Stimulated activated effector memory CD8-positive, alpha-beta T cell treated with anti-CD3 and anti-CD28 coated beads, Interleukin-12 subunit alpha, Interleukin-12 subunit beta, amount 100 ng/mL, for 72 hours (primary cell): ENCODE results near the gene ZNF219.
A peak's percentile ranks its signal among the peaks of the same experiment; 100 is the strongest.

Experiments
- ATAC-seq: fragments of 150-1000 bp; cut with Tn5 transposase; 2 replicates; pipeline ENCODE4 v1.10.0; 2021
- DNase-seq, 2 donors: peaks; one replicate each; pipeline ENCODE4 v3.0.0; 2021 to 2022; ENCODE audit warnings: low spot score in 2 of 2
- H3K27ac Mint-ChIP-seq: one replicate; pipeline ENCODE4 v1.8.0; 2022; ENCODE audit warnings: mild to moderate bottlenecking, mixed read lengths
- H3K36me3 Mint-ChIP-seq: one replicate; pipeline ENCODE4 v1.8.0; 2022; ENCODE audit warnings: mild to moderate bottlenecking, mixed read lengths
- H3K4me1 Mint-ChIP-seq: one replicate; pipeline ENCODE4 v1.8.0; 2022; ENCODE audit warnings: mixed read lengths
- H3K4me3 Mint-ChIP-seq: one replicate; pipeline ENCODE4 v1.8.0; 2022; ENCODE audit warnings: mild to moderate bottlenecking, mixed read lengths
- H3K9me3 Mint-ChIP-seq: one replicate; pipeline ENCODE4 v1.8.0; 2022; ENCODE audit warnings: mixed read lengths

The ZNF219 gene

GRCh38 chr14:21098076-21098891 is at the start of gene ZNF219:
Gene ZNF219 (minus strand): TSS chr14:21098655. CDS start chr14:21093591, 5,064 bp downstream.
- H3K4me1 Mint-ChIP-seq: peaks cover 33% of the 10 kb centered on the region

GRCh38 chr14:21145437-21145836 is 47.0 kb upstream of the ZNF219 start:
- H3K9me3 Mint-ChIP-seq: peaks cover 12% of the 10 kb centered on the region
- H3K4me1 Mint-ChIP-seq: no peaks in the 10 kb centered on the region
- no peak overlapping the region for H3K27ac Mint-ChIP-seq
- H3K36me3 Mint-ChIP-seq: no peaks in the 10 kb centered on the region
- ATAC-seq (no peak), DNase-seq (no peak)
- H3K4me3 Mint-ChIP-seq: no peak overlapping the region

More at GRCh38 chr14:21098076-21098891, at the start of gene ZNF219:
- Mint-ChIP-seq H3K27ac (peak within 1 kb of the TSS; percentile 92), H3K4me3 (peak within 1 kb of the TSS; percentile 77), H3K36me3 (peaks cover 7% of the 10 kb centered on the region), H3K9me3 (no peaks in the 10 kb centered on the region)
- DNase-seq (no peak), ATAC-seq (peak; percentile 46)

- no peaks in the 10 kb centered on the region for H3K4me1 Mint-ChIP-seq
- H3K4me3 Mint-ChIP-seq: no peak overlapping the region
- ATAC-seq (no peak), DNase-seq (no peak)
- peaks cover 12% of the 10 kb centered on the region for H3K9me3 Mint-ChIP-seq
- H3K36me3 Mint-ChIP-seq: no peaks in the 10 kb centered on the region
- no peak overlapping the region for H3K27ac Mint-ChIP-seq
These were observed 43.9 kb upstream of the ZNF219 start for GRCh38 chr14:21142357-21142756.

- Mint-ChIP-seq H3K4me1 (no peaks in the 10 kb centered on the region), H3K9me3 (no peaks in the 10 kb centered on the region), H3K36me3 (no peaks in the 10 kb centered on the region), H3K27ac (no peak overlapping the region), H3K4me3 (no peak overlapping the region)
- DNase-seq (no peak), ATAC-seq (no peak)
These were observed 37.6 kb upstream of the ZNF219 start for GRCh38 chr14:21136024-21136423.

GRCh38 chr14:21133901-21134300 is 35.4 kb upstream of the ZNF219 start:
- Mint-ChIP-seq H3K4me3 (no peak overlapping the region), H3K9me3 (no peaks in the 10 kb centered on the region)

DNA sequence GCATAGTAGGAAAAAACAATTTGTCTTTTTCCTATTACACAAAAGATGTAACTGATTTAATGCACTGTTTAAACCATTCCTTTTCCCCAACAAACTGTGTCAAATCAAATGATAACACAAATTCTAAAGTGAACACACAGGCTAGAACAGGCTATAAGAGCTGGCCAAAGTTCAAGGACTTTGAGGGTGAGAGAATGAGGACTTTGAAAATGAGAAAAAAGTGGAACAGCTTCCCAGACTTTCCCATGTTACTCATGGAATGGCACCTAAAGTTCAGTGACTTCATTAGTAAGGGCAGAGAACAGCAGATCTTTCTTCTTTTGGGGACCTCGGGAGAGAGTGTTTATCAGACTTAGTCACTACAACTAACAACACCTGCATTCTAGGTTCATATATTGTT is 25.0 kb upstream of the ZNF219 start:
- no peaks in the 10 kb centered on the region for H3K36me3 Mint-ChIP-seq
- H3K27ac Mint-ChIP-seq: no peak overlapping the region
- H3K4me3 Mint-ChIP-seq: no peak overlapping the region
- DNase-seq (no peak), ATAC-seq (no peak)
- peaks cover 7% of the 10 kb centered on the region for H3K4me1 Mint-ChIP-seq
- H3K9me3 Mint-ChIP-seq: peaks cover 3% of the 10 kb centered on the region

More at GRCh38 chr14:21133901-21134300, 35.4 kb upstream of the ZNF219 start:
- DNase-seq (no peak), ATAC-seq (no peak)
- no peaks in the 10 kb centered on the region for H3K4me1 Mint-ChIP-seq
- H3K27ac Mint-ChIP-seq: no peak overlapping the region
- no peaks in the 10 kb centered on the region for H3K36me3 Mint-ChIP-seq

- H3K36me3 Mint-ChIP-seq: no peaks in the 10 kb centered on the region
- no peak overlapping the region for H3K4me3 Mint-ChIP-seq
- H3K27ac Mint-ChIP-seq: no peak overlapping the region
- peaks cover 7% of the 10 kb centered on the region for H3K4me1 Mint-ChIP-seq
- peaks cover 3% of the 10 kb centered on the region for H3K9me3 Mint-ChIP-seq
- ATAC-seq (peak; percentile 24), DNase-seq (no peak)
These were observed 22.7 kb upstream of the ZNF219 start for GRCh38 chr14:21121122-21121521.

DNA sequence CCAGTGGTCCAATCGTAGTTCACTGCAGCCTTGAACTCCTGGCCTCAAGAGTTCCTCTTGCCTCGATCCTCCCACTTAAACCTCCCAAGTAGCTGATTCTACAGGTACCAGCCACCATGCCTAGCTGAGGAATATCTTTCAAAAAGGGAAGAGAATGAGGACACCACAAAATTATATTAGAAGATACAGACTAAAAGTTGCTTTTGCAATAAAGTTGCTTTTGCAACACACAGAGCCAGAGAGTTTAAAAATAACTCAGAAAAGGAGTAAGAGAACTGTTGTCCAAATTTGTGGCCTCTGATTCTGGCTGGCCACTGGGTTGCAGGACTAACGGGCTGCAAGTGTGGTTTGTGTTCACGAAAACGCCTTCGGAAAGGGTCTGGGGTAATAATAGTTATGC is 22.2 kb upstream of the ZNF219 start:
- Mint-ChIP-seq H3K4me3 (no peak overlapping the region), H3K36me3 (no peaks in the 10 kb centered on the region), H3K4me1 (peaks cover 7% of the 10 kb centered on the region), H3K9me3 (peaks cover 3% of the 10 kb centered on the region), H3K27ac (no peak overlapping the region)
- DNase-seq (no peak), ATAC-seq (no peak)

DNA sequence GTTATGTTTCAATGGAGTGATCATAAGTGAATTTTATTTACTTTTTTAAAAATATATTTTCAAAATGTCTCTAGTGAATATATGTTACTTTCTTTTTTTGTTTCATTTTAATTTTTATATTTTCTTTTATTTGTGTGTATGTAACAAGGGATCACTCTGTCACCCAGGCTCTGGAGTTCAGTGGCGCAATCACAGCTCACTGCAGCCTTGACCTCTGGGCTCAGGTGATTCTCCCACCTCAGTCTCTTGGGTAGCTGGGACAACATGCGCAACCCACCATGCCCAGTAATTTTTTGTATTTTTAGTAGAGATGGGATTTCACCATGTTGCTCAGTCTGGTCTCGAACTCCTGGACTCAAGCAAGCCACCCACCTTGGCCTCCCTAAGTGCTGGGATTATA is 20.5 kb upstream of the ZNF219 start:
- ATAC-seq (no peak), DNase-seq (no peak)
- Mint-ChIP-seq H3K4me1 (peaks cover 7% of the 10 kb centered on the region), H3K4me3 (no peak overlapping the region), H3K27ac (no peak overlapping the region), H3K36me3 (no peaks in the 10 kb centered on the region), H3K9me3 (no peaks in the 10 kb centered on the region)

DNA sequence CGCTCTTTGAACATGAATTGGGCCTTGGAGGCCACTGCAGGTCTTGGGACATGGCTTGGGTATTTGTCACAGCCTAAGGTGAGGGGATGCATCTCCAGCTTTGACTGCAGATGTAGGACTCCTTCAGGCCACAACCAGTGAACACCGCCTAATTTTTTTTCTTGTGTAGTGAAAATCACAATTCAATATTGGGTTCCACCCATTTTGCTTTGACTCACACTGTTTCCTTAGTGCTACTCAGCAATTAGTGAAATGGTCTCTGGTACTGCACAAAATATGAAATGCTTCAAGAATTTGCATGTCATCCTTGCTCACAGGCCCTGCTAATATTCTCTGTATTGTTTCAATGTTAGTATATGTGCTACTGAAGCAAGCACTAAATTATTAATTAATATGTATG is 14.9 kb upstream of the ZNF219 start:
- ATAC-seq: no peak
- H3K4me1 Mint-ChIP-seq: peaks cover 12% of the 10 kb centered on the region
- H3K4me3 Mint-ChIP-seq: no peak overlapping the region
- no peaks in the 10 kb centered on the region for H3K9me3 Mint-ChIP-seq
- no peak overlapping the region for H3K27ac Mint-ChIP-seq
- no peak for DNase-seq
- H3K36me3 Mint-ChIP-seq: no peaks in the 10 kb centered on the region

DNA sequence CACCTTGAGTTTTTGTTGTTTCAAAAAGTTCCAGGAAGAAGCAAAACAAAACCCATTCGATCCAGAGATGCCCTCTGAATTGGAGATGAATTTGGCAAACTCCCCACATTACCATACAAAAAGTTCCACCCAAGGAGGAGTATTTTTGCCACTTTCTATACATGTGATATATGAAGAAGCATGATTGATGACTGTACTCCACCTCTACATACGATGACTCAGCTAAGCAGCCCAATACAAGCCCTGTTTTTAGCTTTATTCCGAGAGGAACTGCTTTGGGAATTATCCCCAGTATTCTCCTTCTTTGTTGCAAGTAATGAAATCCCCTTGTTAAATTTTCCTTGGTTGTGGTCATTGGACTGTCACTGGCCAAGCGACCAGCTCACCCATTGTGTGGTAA is 13.8 kb upstream of the ZNF219 start:
- no peak overlapping the region for H3K4me3 Mint-ChIP-seq
- no peak overlapping the region for H3K27ac Mint-ChIP-seq
- no peaks in the 10 kb centered on the region for H3K36me3 Mint-ChIP-seq
- peaks cover 12% of the 10 kb centered on the region for H3K4me1 Mint-ChIP-seq
- no peak for ATAC-seq
- H3K9me3 Mint-ChIP-seq: no peaks in the 10 kb centered on the region
- no peak for DNase-seq

- Mint-ChIP-seq H3K4me1 (peaks cover 22% of the 10 kb centered on the region), H3K4me3 (peak overlapping the region; percentile 9), H3K27ac (peak overlapping the region; percentile 4), H3K9me3 (no peaks in the 10 kb centered on the region), H3K36me3 (no peaks in the 10 kb centered on the region)
- DNase-seq: peak in 1 of 2 donors; percentile 77
- peak; percentile 96 for ATAC-seq
These were observed 11.1 kb upstream of the ZNF219 start for GRCh38 chr14:21109377-21110138.

DNA sequence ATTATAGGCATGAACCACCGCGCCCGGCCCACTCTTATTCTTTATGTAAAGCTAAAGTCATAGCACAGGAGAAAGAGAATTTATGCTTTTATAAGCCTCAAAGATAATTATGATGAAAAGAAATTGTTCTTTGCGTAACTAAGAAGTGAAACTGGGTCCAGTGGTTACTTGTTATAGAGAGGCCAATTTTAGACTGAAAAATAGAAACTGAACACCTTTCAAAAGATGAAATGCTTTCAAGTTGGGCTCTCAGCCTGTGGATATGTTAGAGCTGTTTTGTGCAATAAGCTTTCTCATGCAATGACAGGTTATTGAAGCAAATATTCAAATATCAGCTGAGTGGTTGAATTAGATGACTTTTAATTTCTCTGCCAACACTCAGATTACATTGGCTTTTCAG is 10.3 kb upstream of the ZNF219 start:
- H3K36me3 Mint-ChIP-seq: peaks cover under 1% of the 10 kb centered on the region
- H3K4me1 Mint-ChIP-seq: peaks cover 25% of the 10 kb centered on the region
- H3K27ac Mint-ChIP-seq: no peak overlapping the region
- H3K4me3 Mint-ChIP-seq: no peak overlapping the region
- DNase-seq: no peak
- H3K9me3 Mint-ChIP-seq: no peaks in the 10 kb centered on the region
- no peak for ATAC-seq

DNA sequence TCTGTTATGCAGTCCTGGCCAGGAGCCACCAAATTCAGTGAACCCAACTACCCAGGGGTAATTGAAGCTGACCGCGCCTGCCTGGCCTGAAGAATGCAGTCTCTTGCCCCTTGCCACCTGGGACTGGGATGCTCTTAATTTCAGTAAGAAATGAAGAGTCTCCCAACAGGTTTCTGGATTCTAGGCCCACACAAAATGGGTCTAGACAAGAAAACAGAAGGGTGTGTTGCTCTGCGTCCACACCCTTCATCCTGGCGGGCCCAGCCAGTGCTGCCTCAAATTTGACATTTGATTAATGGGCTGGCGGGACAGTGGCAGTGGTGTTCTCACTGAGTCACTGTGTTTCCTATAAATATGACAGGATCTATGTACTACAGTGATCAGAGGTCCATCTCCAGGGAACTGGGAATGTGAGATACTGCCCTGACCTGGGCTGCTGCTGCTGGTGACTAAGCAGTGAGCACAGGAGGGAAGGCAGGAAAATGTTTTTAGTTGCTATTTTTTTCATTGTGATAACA is 8.9 kb upstream of the ZNF219 start:
- peaks cover 13% of the 10 kb centered on the region for H3K36me3 Mint-ChIP-seq
- ATAC-seq (no peak), DNase-seq (no peak)
- H3K4me1 Mint-ChIP-seq: peaks cover 37% of the 10 kb centered on the region
- peak overlapping the region; percentile 13 for H3K4me3 Mint-ChIP-seq
- no peaks in the 10 kb centered on the region for H3K9me3 Mint-ChIP-seq
- H3K27ac Mint-ChIP-seq: peak overlapping the region; percentile 35

GRCh38 chr14:21106498-21107282 is 8.2 kb upstream of the ZNF219 start:
- peak overlapping the region; percentile 13 for H3K4me3 Mint-ChIP-seq
- H3K4me1 Mint-ChIP-seq: peaks cover 43% of the 10 kb centered on the region
- ATAC-seq (no peak), DNase-seq (peak; percentile 68 to 86)
- H3K9me3 Mint-ChIP-seq: no peaks in the 10 kb centered on the region
- peaks cover 13% of the 10 kb centered on the region for H3K36me3 Mint-ChIP-seq
- peak overlapping the region; percentile 35 for H3K27ac Mint-ChIP-seq
